Stimulated activated CD8-positive, alpha-beta memory T cell treated with anti-CD3 and anti-CD28 coated beads, Interleukin-15, amount 100 ng/mL, for 1 hour (primary cell): ENCODE results near the gene DECR2.
"Not testable (repeated sequence)": the region's sequence is repeated elsewhere in the genome, so short reads cannot be mapped to it uniquely, and the experiment has no call there.

Experiments used
- DNase-seq: peaks from one replicate; pipeline ENCODE4 v3.0.0-alpha.2; 2020; ENCODE audit warnings: low read depth

DECR2 gene

DNA sequence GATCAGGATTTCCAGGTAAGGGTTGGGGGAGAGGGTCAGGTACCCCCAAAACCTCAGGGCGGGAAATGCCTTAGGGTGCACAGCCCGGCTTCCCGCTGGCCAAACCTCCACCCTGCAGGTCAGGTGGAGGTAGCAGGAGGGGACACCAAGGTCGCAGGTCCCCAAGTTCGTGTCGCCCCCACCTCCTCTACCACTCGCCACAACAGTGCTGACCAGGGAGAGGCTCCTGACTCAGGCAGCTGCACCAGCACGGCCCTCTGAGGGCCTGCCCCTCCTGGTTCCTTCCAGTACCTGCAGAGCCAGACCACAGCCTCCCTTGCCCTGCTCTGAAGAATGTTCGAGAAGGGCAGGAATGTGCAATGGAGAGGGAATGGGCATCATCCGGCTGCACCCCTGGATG lies 35.2 kb upstream of the DECR2 start:
- no peak for DNase-seq

DNA sequence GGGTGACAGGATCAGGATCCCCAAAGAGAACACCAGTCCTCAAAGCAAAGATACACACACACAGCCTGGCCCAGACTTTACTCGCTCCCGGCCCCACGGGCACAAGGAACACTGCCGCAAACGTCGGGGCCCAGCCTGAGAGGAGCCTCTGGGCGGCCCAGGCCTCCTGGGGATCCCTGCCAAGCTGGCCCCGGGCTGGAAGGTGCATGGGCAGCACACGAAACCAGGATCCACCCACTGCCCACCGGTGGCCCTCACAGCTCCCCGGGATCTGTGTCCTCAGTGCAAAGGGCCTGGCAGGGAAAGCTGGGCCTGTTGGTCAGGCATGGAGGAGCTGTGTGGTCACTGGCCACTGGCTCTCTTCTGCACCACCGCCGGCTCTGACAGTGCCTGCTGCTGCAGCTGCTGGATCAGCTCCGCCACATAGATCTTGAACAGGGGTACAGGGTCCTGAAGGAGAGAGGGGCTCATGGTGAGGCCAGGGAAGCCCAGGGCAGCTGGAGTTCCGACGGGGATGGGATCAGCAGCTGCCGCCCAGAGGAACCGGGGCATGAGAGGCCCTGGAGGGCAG lies 34.3 kb upstream of the DECR2 start:
- no peak for DNase-seq

DNA sequence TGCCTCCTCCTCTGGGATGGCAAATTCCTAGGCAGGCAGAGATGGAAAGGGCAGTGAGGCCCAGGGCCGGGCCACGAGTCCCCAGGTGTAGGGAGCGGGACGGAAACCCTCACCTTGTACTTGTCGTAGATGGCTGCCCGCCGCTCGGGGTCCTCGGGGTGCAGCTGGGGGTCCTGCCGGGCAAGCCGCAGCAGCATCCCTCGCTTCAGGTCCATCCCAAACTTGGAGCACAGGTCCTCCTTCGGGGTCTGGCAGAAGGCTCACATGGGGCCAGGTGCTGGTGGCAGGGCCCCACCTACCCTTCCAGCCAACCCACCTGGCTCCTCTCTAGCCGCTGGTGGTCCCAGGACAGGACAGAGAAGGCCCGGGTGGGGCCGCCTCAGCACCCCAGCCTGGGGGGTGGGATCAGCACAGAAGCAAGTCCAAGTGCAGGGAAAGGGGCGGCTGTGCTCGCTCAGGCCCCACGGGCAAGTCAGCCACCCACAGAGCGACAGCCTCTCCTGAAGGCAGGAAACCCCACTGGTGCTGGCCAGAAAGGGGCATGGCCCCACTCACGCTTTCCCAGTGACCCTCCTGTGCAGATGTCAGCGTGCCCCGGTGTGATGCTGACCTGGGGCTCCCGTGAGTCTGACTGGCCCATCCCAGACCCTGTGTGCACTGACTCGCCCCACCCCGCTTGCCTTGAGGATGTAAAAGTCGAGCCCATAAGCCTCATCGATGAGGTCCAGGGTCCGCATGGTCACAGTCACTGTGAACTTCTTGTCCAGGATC lies 33.1 kb upstream of the DECR2 start:
- no peak for DNase-seq

DNA sequence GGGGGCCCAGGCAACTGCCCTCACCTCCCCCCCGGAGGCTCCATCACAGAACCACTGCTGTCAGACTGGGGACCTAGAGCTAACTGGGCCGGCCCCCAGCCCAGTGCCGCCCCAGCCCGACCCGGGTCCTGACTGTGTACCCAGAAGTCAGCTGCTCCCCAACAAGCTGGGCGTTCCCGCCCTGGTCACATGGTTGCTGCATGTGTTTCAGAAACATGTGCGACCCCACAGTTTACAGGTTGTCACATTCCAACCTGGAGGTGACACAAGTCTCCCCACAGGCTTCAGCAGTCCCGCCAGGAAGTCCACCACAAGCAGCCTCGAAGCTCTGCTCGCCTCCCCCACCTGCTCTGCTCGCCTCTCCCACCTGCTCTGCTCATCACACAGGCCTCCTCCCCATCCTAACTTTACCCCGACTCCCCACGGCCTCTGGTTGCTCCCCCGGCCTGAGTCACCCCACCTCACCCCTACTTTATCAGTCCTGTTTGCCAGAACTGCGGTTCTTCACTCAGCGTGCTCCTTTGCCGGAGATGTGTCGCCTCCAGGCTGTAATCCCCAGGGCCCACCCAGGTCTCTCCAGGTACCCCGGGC lies 32.3 kb upstream of the DECR2 start:
- DNase-seq: no peak

DNA sequence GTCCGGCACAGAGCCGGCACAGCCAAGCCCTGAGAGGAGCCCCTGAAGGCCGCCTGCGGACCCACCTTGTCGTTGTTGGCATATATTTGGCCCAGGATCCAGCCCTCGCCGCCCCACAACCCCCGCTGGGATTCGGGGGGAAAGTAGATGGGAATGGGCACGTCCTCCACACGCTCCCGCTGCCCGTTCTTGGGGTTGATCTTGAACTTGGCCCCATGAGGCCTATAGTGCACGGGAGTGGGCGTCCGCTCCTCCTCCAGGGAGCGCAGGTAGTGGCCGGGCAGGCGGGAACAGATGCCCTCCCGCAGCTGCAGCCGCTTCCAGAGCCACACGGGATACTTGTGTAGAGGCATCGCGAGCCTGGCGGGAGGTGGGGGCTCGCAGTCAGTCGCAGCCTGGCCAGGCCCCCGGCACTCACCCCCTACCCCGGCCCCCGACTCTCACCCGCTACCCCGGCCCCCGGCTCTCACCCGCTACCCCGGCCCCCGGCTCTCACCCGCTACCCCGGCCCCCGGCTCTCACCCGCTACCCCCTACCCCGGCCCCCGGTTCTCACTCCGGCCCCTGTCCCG lies 31.7 kb upstream of the DECR2 start:
- no peak for DNase-seq

DNA sequence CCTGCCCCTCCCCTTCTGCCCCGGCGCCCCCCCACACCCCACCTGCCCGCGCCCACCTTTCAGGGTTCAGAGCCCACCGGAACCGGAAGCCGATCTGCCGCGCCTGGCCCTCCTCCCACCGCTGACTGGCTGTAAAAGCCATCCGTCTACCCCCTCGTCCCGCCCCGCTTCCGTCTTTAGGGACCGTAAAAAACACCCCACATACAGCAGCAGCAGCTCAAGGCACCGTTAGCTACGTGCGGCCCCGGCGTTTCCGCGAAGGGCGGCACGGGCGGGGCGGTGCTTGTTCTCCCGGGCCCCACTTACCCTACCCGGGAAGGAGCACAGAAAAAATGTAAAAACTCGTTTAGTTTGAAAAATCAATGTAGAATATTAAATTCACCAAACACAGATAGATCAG lies 31.2 kb upstream of the DECR2 start, which contains the start of gene MRPL28:
Gene MRPL28 (minus strand): TSS at position 96 of the 400 bp plus-strand sequence. CDS start 320 bp downstream, outside the sequence.
- DNase-seq: peak; percentile 85

DNA sequence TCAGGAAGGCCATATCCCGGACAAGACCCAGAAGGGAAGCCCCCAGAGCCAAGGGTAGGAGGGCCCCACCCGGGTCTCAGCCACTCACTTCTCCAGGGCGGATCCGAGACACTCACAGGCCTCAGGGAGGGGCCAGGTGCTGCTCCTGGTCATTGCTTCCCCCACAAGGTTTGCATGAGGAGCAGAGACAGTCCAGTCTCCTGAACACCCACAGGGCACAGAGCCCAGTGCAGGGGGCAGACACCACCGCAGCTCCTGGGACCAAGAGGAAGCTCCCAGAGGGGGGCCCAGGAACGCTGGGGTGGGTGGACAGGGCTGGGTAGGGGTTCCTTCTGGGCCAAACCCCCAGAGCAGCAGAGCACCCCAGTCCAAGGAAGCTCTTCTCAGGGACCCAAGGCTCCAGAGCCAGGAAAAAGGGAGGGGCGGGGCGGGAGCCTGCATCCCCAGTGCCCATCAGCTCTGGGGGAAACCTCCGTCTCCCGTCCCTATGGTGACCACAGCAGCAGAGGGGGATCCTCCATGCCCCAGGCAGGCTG lies 30.6 kb upstream of the DECR2 start:
- DNase-seq: no peak

DNA sequence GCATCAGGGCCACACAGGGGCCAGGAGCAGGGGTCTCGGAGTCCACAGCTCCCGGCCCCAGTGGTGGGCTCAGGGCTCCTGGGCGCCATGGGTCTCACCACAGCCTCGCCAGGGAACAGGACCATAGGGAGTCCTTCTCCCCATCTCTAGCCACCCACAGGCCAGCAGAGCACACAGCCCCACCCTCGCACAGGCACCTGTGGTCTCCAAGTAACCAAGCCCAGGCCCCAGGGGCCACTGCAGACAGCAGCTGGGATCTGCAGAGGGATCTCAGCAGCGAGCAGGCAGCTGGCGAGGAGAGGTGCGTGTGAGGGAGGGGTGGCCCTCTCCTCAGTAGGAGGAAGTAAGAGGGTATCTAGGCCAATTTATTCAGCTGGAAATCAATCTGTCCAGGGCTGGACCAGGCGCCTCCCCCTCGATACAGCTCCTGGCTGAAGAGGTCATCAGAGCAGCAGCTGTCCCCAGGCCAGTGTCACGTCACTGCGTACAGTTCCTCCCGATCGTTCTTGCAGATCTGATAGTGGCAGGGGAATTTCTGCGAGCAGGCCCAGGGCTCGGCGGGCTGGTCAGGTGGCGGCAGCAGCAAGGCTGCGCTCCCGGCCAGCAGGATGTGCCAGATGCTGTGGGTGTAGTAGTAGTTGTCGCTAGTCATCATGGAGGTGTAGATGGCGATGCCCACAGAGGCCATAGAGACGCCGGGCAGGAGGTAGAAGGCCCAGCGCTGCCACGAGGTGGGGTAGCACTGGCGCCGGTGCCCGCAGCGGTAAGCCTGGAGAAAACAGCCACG lies 30.0 kb upstream of the DECR2 start:
- no peak for DNase-seq

DNA sequence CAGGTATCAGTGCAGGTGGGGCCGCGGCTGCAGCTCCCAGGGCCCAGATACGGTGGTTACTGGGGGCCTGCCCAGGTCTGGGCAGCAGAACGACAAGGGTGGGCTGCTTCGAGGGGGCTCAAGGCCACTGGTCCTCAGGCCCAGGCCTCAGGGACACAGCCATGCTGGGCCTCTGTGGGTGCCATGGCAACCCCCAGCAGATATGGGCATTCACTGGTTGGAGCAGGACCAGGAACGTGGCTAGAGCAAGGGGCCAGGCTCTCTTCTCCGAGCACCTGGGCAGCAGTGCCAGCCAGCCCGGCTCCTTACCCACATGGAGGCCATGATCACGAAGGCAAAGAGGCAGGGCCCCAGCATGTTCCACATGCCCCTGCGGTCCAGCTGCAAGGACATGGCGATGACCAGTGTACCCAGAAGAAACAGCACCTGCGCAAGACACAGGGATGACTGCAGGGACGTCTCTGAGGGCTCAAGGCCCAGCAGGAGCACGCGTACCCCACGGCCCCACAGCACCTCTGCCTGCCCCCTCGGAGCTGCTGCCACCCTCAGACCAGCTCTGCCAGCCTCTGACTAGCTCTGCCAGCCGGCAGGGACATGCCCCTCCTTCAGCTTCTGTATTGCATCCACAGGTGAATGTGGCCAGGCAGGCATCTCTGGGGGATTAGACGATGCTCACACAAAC lies 29.2 kb upstream of the DECR2 start:
- no peak for DNase-seq

DNA sequence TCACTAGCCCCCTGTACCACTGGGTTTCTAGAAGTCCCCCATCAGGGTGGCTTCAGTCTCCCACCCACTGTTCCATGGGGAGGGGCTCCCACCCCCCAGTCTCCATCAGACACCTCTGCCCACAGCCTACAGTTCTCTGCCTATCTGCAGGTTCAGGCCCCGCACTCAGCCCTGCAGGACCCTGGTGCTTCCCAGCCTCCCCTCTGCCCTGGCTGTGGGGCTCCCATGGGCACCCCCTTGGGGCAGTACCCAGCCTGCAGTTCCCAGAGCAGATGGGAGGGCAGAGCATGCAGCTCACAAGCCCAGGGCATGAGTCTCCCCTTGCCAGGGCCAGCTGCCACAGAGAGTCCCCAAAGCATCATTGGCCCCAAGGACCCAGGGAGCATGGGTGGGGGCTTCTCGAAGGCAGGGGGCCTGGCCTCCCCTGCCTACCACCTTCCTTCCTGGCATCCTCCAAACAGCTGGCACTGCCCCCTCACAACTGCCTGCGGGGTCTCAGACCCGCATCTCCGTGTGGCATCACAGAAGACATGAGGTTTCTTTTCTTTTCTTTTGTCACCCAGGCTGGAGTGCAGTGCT lies 28.6 kb upstream of the DECR2 start:
- no peak for DNase-seq

DNA sequence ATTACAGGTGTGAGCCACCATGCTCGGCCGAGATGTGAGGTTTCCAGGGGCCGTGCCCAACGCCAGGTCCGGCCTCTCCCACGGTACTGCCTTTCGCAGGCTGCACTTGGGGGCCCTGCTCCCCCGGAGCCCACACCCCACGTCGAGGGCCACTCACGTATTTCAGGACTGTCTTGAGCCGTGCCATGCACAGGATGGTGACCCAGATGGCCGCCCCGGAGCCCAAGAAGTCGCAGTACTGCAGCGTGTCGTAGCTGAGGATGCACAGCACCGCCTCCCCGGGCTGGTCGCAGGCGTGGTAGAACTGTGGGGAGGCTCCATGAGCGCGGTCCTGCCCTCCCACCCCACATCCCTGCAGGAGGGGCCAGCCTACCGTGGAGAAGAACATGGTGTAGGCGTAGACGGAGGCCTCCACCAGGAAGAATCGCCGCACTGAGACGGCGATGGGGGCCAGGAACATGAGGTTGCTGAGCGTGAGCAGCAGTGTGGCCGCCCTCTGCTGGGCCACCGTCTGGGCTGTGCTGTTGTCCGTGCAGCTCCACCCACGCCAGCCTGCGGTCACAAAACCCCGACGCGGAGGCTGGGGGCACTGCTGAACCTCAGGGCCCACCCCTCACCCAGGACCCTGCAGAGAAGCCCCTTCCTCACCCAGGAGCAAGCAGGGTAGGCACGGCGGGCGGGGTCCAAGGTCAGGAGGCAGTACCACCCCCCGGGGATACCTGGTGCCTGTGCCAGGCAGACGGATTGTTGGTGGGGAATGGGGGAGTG lies 27.7 kb upstream of the DECR2 start:
- DNase-seq: no peak

DNA sequence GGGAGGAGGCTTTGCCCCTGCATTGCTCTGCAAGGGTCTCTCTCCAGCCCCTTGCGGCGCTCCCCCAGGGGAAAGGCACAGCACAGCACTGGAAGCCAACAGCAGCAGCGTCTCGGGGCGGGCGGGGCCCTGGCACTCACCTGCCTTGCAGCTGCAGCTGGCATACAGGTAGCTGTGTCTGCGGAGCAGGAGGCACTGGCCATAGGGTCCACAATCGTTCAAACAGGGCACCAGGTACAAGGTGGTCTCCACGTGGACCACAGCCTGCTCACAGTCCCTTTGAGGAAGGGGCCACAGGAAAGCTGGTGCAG lies 27.1 kb upstream of the DECR2 start:
- no peak for DNase-seq

DNA sequence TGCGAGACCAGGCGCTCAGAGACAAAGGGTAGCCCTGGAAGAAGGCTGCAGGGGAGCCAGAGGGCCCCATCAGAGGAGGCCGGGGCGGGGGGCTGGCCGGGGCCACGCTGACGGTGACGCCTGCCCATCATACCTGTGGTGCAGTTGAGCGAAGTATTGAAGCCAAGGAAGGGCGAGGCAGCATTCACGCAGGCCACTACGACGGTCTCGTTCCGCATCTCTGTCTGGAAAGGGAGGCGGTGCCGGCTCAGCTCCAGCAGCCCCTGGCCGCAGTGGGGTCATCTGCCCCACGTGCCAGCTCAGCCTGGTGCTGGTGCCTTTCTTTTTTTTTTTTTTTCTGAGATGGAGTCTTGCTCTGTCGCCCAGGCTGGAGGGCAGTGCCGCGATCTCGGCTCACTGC lies 26.5 kb upstream of the DECR2 start:
- DNase-seq: no peak

DNA sequence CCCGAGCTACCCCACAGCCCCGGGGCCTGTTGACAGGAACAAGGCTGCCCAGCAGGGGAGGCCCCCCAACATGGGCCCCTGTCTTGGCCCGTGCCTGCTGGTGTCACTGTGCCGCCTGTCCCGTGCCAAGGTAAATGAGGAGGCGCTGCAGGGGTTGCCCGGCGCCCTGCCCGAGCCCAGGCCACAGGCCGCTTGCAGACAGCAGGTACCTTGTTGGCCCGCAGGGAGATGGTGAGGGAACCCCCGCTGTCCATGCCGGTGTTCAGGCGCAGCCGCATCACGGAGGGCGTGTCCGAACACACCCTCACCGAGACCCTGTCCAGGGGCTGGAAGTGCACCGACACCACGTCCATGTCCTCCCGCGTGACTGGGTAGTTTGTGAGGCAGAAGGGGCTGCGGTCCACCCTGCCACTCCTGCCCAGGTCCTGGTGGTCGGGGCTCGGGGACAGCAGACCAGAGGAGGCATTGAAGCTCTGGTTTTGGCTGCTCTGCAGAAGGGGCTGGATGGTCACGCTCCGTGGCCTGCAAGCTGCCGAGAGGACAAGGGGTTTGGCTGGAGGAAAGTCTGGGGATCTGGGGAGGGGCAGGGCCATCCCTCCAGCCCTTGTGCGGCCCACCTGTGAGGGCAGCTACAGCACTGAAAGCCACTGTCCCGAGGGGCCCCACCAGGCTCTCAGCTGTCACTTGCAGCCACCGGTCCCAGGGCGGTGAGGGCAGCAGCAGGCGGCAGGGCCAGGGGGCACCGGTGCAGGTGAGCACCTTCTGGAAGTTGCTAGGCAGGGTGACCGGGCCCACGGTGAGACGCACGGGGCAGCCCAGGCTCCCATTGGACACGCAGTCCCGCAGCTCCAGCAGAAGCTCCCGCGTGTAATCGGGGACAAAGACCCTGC lies 25.5 kb upstream of the DECR2 start:
- no peak for DNase-seq

DNA sequence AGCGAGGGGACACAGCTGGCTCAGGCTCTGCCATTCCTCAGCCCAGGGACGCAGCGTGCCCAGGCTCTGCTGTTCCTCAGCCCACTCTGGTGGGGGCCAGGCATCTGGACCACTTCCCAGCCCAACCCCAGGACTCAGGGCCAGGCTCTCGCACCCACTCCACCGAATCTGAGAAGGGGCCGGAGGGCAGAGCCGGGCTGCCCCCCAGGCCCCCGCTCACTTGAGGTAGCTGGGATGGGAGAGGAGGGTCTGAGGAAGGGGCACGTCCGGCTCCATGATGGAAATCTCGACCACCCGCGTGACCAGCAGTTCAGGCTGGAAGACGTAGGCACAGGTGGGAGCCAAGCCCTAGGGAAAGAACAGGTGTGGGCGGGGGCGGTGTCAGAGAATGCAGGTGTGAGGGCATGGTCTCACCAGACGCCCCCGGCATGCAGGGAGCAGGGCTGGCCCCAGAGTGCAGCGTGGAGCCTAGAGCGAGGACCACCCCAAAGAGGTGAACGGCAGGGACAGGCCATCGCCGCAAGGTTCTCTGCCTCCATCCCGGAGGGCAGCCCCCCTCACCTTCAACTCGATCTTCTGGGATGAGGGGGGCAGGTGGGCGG lies 24.8 kb upstream of the DECR2 start:
- DNase-seq: no peak

DNA sequence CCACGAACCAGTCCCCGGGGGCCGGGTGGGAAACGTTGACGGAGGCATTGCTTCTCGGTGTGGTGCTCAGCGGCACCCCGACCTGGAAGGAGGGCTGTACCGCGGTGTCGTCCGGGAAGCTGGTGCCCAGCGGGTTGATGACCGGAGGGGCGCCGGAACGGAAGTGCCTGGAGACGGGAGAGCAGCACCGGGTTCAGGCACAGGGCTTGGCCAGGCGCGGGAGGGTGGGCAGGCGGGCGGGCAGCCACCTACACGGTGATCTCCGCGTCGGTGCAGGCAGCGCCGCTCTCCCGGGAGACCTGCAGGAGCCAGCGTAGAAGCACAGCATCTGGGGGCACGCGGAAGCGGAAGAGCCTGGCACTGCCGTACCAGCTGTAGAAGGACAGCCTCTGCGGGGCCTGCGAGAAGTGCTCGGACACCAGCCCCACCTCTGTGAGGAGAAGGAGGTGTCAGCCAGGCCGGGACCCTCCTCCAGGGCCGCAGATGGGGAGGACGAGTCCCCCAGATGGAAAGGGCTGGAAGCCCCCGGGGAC lies 24.2 kb upstream of the DECR2 start:
- no peak for DNase-seq

DNA sequence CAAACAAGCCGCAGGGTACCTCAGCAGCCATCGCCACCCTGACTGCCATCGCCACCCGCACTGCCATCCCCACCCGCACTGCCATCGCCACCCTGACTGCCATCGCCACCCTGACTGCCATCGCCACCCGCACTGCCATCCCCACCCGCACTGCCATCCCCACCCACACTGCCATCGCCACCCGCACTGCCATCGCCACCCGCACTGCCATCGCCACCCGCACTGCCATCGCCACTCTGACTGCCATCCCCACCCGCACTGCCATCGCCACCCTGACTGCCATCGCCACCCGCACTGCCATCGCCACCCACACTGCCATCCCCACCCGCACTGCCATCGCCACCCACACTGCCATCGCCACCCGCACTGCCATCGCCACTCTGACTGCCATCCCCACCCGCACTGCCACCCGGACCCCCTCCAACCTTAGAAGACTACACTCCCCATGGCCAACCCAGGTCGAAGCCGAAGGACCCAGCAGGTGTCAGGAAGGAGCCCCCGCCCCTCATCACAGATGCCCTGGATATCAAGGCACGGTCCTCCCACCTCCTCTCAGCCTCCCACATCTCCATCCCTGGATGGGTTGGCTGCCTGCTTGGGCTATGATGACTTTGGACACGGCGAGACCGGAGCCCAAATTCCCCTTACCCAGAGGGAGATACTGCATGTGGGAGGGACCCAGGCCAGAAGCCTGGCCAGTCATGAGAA lies 23.4 kb upstream of the DECR2 start:
- DNase-seq: not testable (repeated sequence)

DNA sequence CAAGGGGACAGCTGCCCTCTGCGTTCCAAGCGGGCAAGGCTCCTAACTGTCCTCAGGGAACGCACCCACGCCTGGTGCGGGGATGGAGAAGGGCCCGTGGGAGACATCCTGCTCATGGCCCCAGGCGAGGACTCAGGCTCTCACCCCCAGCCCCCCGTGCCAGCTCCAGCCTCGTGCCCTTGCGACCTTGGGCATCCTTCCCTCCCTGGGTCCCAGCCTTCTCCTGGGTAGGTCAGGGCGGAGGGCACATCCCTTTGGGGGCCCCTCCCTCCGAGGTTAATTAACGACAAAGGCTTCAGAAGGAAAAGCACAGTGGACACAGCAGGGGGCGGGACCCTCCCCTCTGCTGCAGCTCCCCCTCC lies 22.9 kb upstream of the DECR2 start:
- DNase-seq: no peak
